ENCODE results near the gene KRTAP4-2.
"Not testable (repeated sequence)": the region's sequence is repeated elsewhere in the genome, so short reads cannot be mapped to it uniquely, and the experiment has no call there.

Gene KRTAP4-2
- long read RNA-seq, donor 1: 0 reads
- long read RNA-seq, donor 2: 0 reads
- long read RNA-seq, donor 3: 0 reads
- long read RNA-seq, donor 4: 0 reads
- long read RNA-seq, donor 5: 0 reads
- long read RNA-seq, donor 6: 0 reads
- long read RNA-seq, donor 7: 0 reads
- long read RNA-seq, donor 8: 0 reads

DNA sequence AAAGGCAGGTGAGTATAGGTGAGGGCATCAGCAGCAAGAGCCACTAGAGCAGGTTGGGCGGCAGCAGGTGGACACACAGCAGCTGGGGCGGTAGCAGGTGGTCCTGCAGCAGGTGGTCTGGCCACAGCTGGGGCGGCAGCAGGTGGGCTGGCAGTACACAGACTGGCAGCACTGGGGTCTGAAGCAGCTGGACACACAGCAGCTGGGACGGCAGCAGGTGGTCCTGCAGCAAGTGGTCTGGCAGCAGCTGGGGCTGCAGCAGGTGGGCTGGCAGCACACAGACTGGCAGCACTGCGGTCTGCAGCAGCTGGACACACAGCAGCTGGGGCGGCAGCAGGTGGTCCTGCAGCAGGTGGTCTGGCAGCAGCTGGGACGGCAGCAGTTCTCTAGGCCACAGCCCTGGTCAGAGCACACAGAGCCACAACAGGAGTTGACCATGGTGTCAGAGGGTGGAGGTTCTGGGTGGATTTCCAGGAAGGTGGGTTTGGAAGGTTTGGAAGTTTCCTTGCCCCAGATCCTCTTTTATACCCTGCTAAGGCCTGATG, at the start of gene KRTAP4-2:
TSS of gene KRTAP4-2 (minus strand) at position 495 of the 545 bp plus-strand sequence. CDS start at position 438, 57 bp downstream.
- no peak for DNase-seq

DNA sequence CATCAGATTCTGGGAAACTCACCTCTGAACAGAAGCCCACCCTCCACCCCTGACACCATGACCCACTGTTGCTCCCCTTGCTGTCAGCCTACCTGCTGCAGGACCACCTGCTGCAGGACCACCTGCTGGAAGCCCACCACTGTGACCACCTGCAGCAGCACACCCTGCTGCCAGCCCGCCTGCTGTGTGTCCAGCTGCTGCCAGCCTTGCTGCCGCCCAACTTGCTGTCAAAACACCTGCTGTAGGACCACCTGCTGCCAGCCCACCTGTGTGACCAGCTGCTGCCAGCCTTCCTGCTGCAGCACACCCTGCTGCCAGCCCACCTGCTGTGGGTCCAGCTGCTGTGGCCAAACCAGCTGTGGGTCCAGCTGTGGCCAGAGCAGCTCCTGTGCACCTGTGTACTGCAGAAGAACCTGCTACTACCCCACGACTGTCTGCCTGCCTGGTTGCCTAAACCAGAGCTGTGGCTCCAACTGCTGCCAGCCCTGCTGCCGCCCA, 48.6 kb upstream of the KRTAP4-2 start, which contains the start of gene KRTAP9-2:
TSS of gene KRTAP9-2 (plus strand) at position 51 of the 498 bp plus-strand sequence. CDS start at position 58, 7 bp downstream.
- not testable (repeated sequence) for DNase-seq

DNA sequence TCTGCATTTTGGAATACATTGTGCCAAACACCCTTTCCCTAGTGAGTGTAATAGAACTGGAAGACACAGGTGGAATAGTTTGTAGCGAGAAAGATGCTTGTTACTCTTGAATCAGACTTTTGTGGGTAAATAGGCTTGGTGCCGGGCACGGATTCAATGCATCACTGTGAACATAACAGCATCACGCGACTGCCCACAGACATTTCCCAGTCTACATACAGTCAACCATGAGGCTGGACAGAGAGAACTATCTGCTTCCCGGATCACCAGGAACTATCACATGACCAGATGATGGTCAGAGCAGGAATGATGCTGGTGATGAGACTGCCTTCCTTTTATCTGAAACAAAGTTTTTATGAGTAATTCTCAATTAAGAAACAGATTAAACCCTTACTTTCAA, 48.0 kb upstream of the KRTAP4-2 start:
- DNase-seq: no peak

DNA sequence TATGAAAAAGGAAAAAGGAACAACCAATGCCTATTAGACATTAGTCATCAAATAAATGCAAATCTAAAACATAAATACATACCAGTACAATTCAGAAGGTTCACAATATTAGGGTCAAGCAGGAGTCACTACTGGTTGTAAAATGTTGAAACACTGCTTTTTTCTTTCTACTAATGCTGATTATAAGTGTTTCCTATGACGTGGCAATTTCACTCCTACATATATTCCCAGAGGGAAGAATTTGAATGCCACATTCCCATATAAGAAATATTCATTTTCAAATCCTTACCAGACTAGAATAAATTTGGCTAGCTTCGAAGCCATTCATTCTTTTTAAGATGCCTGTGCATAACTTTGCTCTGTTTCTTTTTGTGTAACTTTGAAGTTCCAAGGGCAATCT, 45.8 kb upstream of the KRTAP4-2 start:
- DNase-seq: no peak

DNA sequence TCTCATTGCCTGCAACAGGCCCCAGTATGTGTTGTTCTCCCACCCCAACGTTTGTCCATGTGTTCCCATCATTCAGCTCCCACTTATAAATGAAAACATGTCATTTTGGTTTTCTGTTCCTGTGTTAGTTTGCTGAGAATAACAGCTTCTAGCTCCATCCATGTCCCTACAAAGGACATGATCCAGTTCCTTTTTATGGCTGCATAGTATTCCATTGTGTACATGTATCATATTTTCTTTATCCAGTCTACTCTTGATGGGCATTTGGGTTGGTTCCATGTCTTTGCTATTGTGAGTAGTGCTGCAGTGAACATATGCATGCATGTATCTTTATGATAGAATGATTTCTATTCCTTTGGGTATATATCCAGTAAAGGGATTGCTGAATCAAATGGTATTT, 37.7 kb upstream of the KRTAP4-2 start:
- DNase-seq: no peak

DNA sequence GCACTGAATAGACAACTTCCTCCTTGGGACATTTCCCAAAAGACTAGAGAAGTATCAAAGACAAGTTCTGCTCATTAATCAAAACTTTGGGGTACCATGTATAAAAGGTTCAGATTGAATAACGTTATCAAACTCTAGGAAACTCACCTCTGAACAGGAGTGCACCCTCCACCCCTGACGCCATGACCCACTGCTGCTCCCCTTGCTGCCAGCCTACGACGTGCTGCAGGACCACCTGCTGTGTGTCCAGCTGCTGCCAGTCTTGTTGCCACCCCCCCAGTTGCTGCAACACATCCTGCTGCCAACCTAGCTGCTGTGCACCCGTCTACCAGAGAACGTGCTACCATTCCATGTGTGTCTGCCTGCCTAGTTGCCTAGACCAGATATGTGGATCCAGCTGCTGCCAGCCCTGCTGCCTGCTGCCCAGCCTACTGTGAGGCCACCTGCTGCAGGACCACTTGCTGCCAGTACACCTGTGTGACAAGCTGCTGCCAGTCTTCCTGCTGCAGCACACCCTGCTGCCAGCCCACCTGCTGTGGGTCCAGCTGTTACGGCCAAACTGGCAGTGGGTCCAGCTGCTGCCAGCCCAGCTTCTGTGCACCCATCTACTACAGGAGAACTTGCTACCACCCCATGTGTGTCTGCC, 34.6 kb upstream of the KRTAP4-2 start:
- no peak for DNase-seq

DNA sequence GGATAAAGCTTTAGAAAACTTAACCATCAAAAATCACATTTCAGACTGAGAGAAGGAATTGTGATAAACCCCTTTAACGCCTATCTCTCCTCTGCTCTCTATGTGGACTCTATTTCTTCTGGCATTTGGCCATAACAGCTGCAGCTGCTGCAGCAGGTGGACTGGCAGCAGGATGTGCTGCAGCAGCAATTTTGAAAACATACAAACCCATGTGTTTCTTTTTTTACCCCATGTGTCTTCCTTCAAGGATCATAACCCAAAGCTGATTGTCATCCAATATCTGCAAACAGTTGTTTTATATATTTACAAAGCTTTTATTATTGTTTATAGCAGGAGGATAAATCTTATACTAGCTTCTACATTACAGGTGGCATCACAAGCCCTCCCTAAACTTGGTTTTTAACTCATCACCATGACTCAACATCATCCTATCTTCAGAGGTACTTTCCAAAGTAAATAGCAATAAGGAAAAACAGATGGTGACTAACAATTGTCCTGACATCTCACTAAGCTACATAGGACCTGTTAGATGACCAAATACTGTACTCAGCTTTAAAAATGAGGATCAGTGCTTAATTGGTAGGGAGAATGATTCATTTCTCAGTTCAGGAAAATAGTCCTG, 33.9 kb upstream of the KRTAP4-2 start:
- no peak for DNase-seq

DNA sequence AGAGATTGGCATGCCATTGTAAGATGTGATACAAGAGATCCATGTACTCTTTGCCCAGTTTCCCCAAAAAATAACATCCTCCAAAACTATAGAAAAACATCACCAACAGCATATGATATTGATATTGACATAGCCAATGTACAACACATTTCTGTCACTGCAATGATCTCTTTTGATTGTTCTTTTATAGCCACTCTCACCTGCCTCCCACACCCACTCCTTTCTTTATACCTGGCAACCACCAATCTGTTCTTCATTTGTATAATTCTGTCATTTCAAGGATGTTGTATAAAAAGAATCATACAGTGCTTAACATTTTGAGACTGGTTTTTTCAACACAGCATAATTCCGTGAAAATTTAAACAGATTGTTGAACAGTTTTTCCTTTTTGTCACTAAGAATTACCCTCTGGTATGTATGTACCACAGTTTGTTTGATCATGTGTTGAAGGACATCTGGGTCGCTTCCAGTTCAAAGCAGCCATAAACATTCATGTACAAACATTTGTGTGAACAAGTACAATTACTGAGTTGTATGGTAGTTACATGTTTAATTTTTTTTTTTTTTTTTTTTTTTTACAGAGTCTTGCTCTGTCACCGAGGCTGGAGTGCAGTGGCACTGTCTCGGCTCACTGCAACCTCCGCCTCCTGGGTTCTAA, 21.5 kb upstream of the KRTAP4-2 start:
- no peak for DNase-seq

DNA sequence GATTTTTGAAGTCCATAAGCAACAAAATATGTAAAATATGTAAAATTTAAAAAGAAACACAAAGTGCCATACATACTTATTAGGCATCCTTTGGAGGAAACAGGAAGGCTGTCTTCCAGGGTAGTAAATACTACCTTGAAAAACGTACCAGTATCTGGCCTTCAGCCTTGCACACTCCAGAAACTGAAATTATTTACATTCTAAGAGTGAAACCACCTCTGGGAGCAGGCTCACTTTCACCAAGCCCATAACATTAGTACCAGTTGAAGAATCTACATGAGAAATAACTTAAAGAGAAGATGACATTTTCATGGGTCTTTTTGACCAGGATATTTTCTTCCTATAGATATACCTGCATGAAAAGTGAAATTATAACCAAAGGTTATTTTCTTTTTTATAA, 18.0 kb upstream of the KRTAP4-2 start:
- no peak for DNase-seq

DNA sequence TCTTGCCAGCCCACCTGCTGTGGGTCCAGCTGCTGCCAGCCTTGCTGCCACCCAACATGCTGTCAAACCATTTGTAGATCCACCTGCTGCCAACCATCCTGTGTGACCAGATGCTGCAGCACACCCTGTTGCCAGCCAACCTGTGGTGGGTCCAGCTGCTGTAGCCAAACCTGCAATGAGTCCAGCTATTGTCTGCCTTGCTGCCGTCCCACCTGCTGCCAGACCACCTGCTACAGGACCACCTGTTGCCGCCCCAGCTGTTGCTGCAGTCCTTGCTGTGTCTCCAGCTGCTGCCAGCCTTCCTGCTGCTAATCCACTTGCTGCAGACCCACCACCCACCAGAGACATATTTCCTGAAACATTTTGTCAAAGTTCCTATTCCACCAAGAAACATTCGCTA, 12.3 kb upstream of the KRTAP4-2 start:
- no peak for DNase-seq

DNA sequence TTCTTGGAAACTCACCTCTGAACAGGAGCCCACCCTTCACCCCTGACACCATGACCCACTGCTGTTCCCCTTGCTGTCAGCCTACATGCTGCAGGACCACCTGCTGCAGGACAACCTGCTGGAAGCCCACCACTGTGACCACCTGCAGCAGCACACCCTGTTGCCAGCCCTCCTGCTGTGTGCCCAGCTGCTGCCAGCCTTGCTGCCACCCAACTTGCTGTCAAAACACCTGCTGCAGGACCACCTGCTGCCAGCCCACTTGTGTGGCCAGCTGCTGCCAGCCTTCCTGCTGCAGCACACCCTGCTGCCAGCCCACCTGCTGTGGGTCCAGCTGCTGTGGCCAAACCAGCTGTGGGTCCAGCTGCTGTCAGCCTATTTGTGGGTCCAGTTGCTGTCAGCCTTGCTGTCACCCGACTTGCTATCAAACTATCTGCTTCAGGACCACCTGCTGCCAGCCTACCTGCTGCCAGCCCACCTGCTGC, 11.9 kb upstream of the KRTAP4-2 start, which contains the start of gene KRTAP9-1:
TSS of gene KRTAP9-1 (plus strand) at position 51 of the 482 bp plus-strand sequence. CDS start at position 51, 0 bp downstream.
- not testable (repeated sequence) for DNase-seq

DNA sequence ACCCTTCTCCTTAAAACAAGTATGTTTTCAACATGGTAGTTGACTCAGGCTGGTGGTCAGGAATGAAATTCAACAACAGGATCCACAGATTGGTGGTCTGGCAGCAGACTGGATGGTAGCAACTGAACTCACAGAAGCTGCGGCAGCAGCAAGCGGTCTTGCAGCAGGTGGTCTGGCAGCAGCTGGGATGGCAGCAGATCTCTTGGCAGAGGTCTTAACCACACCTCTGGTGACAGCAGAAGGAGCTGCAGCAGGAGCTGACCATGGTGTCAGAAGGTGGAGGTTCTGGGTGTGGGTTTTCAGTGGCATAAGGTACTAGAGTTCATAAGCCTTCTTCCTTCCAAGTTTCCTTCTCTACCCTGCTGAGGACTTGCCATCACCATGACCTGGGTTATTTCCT, 8.9 kb upstream of the KRTAP4-2 start:
- no peak for DNase-seq

DNA sequence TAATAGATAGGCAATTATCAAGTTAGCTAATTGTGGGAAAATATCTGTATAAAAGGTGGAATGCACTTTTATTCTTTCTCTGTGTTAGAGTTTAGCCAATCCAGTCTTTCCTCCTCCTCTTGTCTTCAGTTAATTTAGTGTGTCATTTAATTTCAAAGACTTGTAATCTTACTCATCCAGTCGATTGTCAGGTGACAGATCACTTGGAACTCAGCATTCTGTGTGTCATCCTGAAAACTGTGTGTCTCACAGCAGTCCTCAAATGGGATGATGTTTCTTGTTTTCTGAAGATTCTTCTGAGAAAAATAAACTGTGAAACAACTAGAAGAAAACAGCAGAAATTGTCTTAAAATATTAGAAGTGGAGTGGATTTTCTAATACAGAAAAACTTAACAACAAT, 7.0 kb upstream of the KRTAP4-2 start:
- no peak for DNase-seq

DNA sequence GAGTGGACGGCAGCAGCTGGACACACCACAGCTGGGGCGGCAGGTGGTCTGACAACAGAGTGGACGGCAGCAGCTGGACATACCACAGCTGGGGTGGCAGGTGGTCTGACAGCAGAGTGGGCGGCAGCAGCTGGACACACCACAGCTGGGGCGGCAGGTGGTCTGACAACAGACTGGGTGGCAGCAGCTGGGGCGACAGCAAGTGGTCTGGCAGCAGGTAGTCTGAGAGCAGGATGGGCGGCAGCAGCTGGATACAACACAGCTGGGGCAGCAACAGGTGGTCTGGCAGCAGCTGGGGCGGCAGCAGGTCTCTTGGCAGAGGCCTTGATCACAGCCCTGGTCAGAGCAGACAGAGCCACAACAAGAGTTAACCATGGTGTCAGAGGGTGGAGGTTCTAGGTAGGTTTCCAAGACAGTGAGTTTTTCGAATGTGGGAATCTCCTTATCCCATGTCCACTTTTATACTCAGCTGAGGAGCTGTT, 6.5 kb upstream of the KRTAP4-2 start, which contains the start of gene KRTAP4-1:
TSS of gene KRTAP4-1 (minus strand) at position 432 of the 482 bp plus-strand sequence. CDS start at position 375, 57 bp downstream.
- no peak for DNase-seq

DNA sequence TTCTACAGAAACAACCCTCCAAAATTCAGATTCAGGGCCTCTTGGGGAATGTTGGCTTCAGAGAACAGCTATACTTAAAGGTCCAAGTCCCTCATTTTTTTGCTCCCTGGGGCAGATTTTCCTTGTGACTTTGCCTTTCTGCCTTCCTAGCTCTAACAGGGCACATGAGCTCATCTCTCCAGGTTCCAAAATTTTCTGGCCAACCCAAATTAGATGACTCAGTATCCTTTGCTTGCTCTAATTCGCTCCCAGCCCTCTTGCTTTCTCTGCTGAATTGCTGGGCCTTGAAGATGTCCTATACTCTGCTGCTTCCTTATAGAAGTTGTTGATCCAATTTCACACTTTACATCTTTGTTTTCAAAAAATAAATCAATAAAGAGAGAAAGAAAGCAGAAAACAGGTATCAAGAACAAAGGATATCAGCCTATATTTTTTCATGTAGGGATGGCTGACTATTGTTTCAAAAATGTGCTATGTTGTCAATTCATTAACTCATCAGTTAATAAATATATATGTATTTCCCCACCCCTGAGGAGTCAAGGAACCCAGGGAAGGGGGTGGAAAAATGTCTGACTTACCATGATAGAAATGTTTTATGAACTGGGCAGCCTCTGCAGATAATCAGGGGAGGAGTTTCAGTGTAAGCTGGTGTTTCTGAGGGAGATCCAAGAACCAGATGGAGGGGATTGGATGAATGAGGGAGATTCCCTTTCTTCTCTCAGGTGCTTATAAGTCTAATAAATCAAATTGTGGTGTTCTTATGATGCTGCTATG, 1.0 kb upstream of the KRTAP4-2 start:
- no peak for DNase-seq

DNA sequence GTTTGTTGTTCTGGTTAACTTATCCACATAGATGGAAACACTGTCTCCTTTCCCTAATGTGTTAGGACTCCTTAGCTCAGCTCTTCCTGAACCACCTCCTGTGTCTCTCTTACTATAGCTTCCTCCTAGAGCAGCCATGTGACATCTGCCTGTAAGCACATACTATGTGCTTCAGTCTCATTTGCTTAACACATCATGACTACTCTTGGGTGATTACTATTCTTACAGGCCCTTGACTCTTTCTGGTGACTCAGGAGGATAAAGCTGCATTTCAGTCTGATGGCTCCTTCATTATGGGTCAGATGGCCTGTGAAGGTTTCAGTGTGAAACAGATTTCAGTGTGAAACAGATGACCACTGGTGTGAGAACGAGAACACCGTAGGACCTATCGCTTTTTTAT, 320 bp upstream of the KRTAP4-2 start:
- no peak for DNase-seq

DNA sequence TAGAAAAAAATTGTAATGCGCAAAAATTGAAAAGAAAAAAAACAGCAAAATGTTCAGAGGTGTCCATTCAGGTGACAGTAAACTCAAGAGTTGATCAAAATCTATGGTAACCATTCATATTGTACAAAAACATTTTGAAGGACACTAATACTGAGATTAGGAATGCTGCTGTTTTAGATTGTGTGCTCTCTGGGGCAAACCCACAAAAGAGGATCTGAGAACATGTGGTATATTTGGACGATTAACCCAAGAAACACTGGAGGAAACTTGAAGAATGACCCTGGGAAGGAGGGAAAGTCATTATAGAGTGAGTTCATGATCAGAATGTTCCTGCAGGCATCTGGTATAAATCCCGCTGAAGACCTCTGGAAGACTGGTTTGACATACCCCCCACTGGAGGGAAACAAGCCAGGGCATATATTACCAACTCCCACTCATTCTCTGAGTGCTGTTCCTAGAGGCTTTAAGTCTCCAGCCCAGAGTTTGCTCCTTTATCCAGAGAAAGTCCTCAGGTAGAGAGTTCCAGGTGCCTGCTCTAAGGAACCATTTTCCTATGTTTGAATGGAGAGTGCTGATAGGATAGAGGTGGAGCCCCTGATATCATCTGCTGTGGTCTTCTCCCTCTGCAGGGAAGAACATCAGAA, 1.2 kb downstream of the KRTAP4-2 start:
- DNase-seq: no peak

DNA sequence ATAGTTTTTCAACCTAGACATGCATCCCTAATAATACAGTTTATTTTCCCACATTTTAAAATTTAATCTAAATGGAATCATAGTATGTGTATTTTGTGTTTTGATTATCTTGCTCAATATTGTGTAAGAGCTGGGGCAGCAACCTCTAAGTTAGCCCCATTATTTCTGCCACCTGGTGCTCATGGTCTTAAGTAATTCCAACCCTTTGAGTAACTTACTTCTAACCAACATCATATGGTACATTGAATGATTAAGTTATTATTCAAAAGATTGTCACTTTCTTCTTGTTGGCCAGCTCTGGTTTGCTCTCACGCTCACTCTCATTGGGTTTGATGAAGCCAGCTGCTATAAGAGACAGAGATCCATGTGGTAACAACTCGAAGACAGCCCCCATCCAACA, 6.1 kb downstream of the KRTAP4-2 start:
- DNase-seq: no peak

DNA sequence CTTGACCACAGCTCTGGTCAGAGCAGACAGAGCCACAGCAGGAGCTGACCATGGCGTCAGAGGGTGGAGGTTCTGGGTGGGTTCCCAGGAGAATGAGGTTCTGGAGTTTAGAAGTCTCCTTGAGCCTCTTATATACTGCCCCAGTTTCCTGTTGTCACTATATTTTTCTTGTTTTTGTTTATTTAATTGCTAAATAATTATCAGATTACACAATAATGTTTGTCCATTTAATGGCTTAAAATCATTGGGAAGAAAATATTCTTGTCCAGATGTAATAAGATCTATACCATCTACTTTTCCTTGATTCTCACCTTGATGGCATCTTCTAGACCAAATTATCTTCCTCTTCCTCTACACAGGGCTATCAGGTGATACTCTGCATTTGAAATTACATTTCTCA, 9.9 kb downstream of the KRTAP4-2 start, which contains the start of gene KRTAP4-3:
TSS of gene KRTAP4-3 (minus strand) at position 101 of the 400 bp plus-strand sequence. CDS start at position 52, 49 bp downstream.
- DNase-seq: no peak

DNA sequence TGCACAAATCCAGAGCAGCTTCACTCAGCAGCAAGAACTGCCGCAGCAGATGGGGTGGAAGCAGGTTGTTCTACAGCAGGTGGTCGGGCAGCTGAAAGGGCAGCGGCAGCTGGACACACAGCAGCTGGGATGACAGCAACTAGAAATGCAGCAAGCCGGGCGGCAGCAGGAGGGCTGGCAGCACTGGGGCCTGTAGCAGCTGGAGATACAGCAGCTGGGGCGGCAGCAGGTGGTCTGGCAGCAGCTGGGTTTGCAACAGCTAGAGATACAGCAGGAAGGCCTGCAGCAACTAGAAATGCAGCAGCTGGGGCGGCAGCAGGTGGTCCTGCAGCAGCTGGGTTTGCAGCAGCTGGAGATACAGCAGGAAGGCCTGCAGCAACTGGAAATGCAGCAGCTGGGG, 10.5 kb downstream of the KRTAP4-2 start:
- DNase-seq: no peak

DNA sequence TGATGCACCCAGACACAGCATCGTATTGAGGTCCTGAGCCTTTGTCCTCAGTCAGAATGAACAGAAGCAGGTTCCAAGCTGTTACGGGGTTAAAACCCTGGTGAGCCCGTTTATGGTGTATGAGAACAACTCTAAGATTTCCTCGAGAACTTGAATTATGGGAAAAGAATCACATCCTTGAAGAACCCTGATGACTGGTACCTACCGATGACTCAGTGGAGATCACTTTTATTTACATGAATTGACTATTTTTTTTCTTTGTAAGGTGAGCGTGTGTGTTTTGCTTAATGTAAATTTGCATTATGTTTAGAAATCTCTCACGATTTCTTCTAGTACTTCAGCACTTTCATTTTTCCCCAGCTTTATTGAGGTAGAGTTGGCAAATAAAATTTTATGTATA, 14.2 kb downstream of the KRTAP4-2 start:
- DNase-seq: no peak
